Cardiac fibroblast (primary cell): ENCODE results near the gene HOXA4.

Experiments used
- DNase-seq, 2 donors: peaks; one replicate each; pipeline versions ENCODE4 v3.0.0 to v3.0.0-alpha.2; 2010; ENCODE audit warnings: low read depth in 2 of 2
- H3K4me3 ChIP-seq, 2 donors: replicated peaks in 1 of 2; 1 replicate in 1 of 2; 2 replicates in 1 of 2; pipeline ENCODE4 v1.5.1; 2011; ENCODE audit warnings: low read depth in 2 of 2, low read length in 2 of 2, mild to moderate bottlenecking in 2 of 2, moderate library complexity in 1 of 2
- TF ChIP-seq, protein P1 (sequence below): IDR thresholded peaks from one replicate; pipeline ENCODE4 v1.5.1; 2011; ENCODE audit warnings: low read depth, mild to moderate bottlenecking, low read length, inconsistent platforms

Gene HOXA4

DNA sequence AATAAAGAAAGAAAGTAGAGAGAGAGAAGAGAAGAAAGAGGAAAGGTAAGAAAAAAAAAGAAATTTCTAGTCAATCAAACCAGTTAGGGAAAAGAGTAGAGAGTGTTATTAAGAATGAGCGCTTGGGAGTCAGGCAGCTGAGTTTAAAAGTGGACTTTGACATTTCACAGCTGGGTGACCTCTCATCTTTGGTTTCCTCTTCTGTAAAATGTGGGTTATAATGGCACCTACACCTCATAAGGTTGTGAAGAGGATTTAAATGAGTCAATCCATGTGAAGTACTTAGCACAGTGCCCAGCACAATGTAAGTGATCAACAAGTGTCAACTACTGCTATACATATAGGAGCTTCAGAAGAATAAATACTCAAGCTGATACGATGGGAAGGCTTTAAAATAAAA, 46.9 kb downstream of the HOXA4 start:
- no peak for DNase-seq
- H3K4me3 ChIP-seq = no peak overlapping the region
- TF ChIP-seq, protein P1, sequence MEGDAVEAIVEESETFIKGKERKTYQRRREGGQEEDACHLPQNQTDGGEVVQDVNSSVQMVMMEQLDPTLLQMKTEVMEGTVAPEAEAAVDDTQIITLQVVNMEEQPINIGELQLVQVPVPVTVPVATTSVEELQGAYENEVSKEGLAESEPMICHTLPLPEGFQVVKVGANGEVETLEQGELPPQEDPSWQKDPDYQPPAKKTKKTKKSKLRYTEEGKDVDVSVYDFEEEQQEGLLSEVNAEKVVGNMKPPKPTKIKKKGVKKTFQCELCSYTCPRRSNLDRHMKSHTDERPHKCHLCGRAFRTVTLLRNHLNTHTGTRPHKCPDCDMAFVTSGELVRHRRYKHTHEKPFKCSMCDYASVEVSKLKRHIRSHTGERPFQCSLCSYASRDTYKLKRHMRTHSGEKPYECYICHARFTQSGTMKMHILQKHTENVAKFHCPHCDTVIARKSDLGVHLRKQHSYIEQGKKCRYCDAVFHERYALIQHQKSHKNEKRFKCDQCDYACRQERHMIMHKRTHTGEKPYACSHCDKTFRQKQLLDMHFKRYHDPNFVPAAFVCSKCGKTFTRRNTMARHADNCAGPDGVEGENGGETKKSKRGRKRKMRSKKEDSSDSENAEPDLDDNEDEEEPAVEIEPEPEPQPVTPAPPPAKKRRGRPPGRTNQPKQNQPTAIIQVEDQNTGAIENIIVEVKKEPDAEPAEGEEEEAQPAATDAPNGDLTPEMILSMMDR = no peak

GRCh38 chr7:27082171-27082570, 48.4 kb downstream of the HOXA4 start:
- TF ChIP-seq, protein P1 = no peak
- no peak overlapping the region for H3K4me3 ChIP-seq
- no peak for DNase-seq

- no peak for DNase-seq
- no peak overlapping the region for H3K4me3 ChIP-seq
- TF ChIP-seq, protein P1 = no peak
These were observed 49.6 kb downstream of the HOXA4 start for GRCh38 chr7:27080844-27081436.

- TF ChIP-seq, protein P1 = no peak
- H3K4me3 ChIP-seq = no peak overlapping the region
- no peak for DNase-seq
These were observed 51.2 kb downstream of the HOXA4 start for GRCh38 chr7:27079234-27079975.

GRCh38 chr7:27078616-27079233, 51.8 kb downstream of the HOXA4 start:
- DNase-seq = no peak
- no peak overlapping the region for H3K4me3 ChIP-seq
- TF ChIP-seq, protein P1 = no peak
